Activated CD4-positive, CD25-positive, alpha-beta regulatory T cell (primary cell): Measurements from ENCODE around the gene CLMP.

Experiments
- DNase-seq, 4 experiments: peaks; one replicate each; lab custom pipeline; 2025; lab: John Stamatoyannopoulos, UW

Gene CLMP

GRCh38 chr11:123190518-123190917, 4.5 kb downstream of the CLMP start:
- no peak for DNase-seq

DNA sequence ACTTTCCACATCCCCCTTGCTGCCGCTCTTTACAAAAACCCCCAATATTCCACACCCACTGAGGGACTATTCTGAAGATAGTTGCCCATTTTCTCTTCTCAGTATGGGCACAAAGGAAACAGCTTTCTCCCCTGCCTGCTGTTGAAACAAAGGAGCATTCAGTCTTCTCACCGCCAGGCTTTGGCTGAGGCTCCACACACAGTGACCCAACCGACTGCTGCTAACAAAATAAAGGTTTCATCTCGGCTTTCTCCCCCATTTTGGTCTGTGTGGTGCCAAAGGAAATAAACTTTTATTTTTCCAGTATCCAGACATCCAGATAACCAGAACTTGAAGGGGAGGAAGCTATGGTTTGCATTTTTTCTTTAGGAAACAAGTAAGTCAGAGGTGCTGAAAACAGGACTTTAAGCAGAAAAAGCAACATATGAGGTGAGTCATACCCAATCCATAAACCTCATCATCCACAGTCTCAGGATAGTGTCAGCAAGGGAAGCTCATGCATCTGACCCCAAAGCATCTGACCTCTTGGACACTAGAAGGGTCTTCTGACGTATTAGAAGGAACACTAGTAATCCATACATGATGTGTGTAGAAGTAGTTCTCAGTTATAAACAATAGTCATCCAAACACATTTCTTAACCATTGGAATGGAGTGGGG, 6.4 kb downstream of the CLMP start:
- DNase-seq: no peak

DNA sequence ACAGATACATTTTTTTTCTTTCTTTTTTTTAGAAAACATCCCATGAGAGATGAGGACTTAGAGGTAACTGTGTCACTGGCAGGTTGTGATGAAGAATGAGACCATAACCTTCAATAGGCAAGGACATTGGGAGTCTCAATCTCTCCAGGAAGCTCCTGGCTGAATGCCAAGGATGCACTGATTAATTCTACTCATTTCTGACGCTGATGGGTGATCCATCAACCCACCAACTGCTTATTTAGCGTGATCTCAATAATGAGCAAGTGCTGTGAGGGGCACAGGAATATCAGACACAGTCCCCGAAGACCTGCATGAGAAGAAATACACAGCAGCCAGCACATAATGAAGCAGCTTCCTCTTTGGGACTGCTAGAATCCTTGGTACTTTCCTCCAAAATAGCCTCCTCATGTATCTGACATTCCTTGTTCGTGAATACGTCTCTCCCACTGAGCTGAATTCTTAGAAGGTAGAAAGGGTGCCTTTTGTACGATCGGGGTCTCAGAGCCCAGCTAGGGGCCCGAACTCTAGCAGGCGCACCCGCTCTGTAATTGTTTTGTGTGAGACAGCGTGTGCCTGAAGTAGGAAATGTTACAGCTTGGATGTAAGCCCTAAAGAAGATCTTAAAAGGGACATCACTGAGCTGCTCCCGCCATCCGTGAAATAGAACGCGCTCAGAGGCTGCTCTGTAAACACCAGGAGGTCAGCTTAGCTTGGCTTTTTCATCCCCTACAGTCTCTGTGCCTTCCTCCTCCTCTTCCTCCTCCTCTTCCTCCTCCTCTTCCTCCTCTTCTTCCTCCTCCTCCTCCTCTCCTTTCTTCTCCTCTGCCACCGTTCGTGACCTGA, 7.2 kb downstream of the CLMP start:
- DNase-seq: no peak

- no peak for DNase-seq
Measured at GRCh38 chr11:123187248-123187647, 7.8 kb downstream of the CLMP start.

DNA sequence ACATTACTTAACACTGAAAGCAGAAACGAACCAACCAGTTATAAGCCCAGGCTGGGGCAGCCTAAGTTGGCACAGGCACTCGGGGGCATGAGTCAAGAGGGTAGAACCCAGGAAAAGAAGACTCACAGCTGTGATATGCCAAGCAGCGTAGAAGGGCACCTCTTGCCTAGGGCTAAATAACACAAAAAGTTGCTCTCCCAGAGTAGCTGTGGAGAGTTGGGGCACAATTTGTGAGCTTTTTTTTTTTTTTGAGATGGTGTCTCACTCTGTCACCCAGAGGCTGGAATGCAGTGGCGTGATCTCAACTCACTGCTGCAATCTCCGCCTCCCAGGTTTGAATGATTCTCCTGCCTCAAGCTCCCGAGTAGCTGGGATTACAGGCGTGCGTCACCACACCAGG, 8.8 kb downstream of the CLMP start:
- DNase-seq: no peak

GRCh38 chr11:123185326-123185725, 9.7 kb downstream of the CLMP start:
- DNase-seq: no peak

DNA sequence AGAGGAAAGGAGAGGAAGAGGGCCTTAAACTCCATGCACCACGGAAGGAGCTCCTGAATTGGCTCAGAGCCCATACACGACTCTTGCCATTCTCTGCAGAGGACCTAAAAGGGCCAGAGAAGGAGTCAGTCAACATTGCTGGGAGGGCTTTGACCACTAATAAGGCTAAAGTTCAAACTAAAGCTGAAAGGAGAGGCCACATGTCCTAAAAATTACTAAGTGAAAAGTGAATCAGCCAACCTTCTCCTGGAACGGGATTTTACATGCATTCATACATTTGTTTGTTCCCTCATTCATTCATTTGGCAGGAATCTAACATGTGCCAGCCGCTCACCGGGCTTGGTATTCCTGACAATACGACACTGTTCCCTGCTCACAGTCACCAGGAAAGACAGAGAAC, 10.5 kb downstream of the CLMP start:
- no peak for DNase-seq

DNA sequence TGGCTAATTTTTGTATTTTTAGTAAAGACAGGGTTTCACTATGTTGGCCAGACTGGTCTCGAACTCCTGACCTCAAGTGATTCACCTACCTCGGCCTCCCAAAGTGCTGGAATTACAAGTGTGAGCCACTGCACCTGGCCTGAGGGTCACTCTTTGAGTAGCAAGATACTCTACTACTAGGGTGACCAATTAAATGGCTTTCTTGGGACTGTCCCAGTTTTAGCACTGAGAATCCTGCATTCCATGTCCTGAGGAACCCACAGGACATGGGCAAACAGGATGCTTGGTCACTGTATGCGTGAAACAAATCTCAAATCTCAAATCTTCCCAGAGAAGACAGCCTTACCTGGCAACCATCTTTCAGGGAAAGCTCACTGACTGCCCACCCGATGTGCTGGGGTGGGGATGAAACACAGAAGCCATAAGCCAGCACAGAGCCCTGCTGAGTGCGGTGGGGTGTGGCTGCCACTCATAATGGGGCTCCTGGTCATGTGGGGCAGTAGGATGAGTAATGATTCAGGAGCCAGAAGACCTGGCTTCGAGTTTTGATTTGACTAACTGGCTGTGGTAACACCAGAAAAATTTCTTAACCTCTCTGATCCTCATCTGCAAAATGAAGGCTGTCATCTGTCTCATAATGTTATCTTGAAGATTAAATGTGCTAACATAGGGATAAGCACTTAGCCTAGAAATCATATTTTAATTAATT, 11.5 kb downstream of the CLMP start:
- DNase-seq: no peak

GRCh38 chr11:123181767-123182500, 13.1 kb downstream of the CLMP start:
- no peak for DNase-seq

DNA sequence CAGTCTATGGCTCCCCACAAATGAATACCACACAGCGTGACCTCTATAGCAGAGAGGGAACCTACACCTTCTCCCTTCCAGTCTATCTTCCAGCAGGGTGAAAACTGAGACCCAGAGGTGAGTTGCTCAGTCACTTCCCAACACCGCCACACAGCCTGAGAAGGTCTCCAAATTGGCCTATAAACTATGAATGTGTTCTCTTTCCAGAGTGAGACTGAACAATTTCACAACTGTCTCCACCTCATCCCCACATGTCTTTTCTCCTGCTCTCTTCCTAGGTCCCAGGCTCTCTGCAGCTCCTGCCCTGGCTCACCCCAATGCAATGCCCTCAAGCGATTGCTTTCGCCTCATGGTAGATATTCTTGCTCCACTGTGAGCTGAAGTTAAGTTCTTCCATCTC, 14.0 kb downstream of the CLMP start:
- no peak for DNase-seq

DNA sequence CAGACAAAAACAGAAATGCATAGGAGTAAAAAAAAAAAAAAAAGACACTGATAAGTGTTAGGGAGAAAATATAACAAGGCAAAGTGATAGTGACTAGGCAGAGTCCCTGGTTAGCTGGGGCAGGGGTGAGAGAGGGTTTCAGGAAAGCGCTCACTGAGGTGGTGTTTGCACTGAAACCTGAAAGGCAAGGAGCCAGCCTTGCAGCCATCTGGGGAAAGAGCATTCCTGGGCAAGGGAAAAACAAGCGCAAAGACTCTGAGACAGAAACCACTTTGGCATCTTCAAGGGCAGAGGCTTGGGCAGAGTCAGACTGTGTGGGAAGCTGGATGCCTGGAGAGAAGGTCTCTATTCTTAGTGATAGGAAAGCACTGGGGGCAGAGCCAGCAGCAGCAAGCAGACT, 14.5 kb downstream of the CLMP start:
- DNase-seq: no peak

- no peak for DNase-seq
Measured at GRCh38 chr11:123180166-123180565, 14.9 kb downstream of the CLMP start.

GRCh38 chr11:123179586-123179985, 15.5 kb downstream of the CLMP start:
- no peak for DNase-seq

- no peak for DNase-seq
Measured at GRCh38 chr11:123178186-123178585, 16.9 kb downstream of the CLMP start.

DNA sequence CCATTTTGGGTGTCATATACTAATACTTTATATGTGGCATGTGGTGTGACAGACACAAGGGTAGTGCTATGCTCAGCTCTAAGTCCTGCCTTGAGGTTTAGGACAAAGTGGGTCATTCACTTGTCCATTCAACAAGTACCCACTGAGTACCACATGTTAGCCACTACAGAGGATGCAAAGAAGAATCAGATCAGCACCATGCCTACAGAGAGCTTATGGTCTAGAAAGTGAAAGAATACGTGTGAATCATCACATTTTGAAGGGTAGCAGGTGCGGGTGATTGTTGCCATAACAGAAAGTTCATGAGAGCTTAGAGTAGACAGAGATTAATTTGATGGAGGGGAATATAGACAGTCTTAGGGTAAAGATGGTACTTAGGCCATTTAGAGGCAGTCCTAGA, 18.3 kb downstream of the CLMP start:
- DNase-seq: no peak

GRCh38 chr11:123174196-123175183, 20.6 kb downstream of the CLMP start:
- no peak for DNase-seq

DNA sequence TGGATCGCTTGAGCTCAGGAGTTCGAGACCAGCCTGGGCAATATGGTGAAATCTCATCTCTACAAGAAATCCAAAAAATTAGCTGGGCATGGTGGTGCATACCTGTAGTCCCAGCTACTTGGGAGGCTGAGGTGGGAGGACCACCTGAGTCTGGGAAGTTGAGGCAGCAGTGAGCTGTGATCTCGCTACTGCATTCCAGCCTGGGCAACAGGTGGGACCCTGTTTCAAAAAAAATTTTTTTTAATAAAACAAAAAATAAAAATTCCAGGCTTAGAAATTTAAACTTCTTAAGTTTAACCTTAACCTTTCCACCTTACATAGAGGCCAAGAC, 21.2 kb downstream of the CLMP start:
- no peak for DNase-seq

GRCh38 chr11:123173040-123173855, 21.8 kb downstream of the CLMP start:
- DNase-seq: no peak

DNA sequence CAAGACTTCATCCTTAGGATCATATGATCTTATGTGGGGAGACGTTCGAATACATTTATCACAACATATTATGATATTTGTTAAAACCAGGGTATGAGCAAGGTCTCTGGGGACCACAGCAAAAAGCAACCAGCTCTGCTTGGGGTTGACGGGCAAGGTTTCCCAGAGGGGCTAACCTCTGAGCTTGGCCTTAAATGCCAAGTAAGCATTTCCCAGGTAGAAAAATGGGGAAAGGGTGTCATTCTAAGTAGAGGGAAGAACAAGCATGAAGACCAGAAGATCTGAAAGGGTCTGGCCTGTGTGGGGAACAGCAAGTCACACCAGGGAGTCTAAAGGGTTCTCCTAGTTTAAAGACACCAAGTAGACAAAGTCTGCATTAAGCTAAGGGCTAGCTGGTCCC, 24.1 kb downstream of the CLMP start:
- no peak for DNase-seq

DNA sequence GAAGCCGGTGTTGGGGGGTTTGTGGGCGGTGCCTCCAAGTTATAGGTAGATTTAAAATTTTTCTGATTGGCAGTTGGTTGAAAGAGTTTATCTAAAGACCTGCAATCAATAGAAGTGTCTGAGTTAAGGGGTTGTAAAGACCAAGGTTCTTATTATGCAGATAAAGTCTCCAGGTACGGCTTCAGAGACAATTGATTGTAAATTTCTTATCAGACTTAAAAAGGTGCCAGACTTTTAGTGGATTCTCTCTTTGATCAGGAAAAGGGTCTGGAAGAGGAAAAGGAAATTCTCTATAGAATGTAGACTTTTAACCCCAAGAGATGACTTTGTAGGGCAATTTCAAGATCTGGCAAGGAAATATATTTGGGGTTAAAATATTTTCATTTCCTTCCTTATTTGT, 25.2 kb downstream of the CLMP start:
- no peak for DNase-seq
